IMR-90 (cell line): ENCODE results near the gene SLCO3A1. TPM values are rescaled to one million over a fixed set of nuclear protein-coding genes. Genes with fewer than 3 reads are reported as not detected.

ENCODE experiments used
- ATAC-seq: fragments of 200-7000 bp; cut with Tn5 transposase; 2 replicates; pipeline ENCODE4 v1.9.1; 2020; ENCODE audit warnings: low read depth, mild to moderate bottlenecking, moderate library complexity
- BruUV-seq: library from RNA; stranded (reverse); fragments of 400-500 nt; replicated peaks from 2 replicates; lab custom pipeline; 2021; lab: Mats Ljungman, UMichigan
- CTCF ChIA-PET: fragments of 300-600 bp; formaldehyde crosslinking; extraction: SDS; loops from one replicate; lab custom pipeline; 2021; ENCODE audit warnings: antibody characterized with exemption; lab: Yijun Ruan, JAX
- POLR2A ChIA-PET: fragments of 300-600 bp; sonication (Branson Sonifier 250); formaldehyde crosslinking; loops from one replicate; lab custom pipeline; 2022; ENCODE audit warnings: antibody characterized with exemption; ENCODE audit not compliant: unreplicated experiment; lab: Charles Lee
- DNase-seq: peaks from one replicate; pipeline ENCODE4 v3.0.0; 2013
- H2AFZ ChIP-seq: replicated peaks from 2 replicates; pipeline ENCODE3; 2013; ENCODE audit warnings: low read length, mild to moderate bottlenecking; ENCODE audit not compliant: poor library complexity
- H2AK5ac ChIP-seq: 2 replicates; pipeline ENCODE4 v1.6.1; 2013; ENCODE audit warnings: low read depth, low read length, inconsistent platforms
- H2AK9ac ChIP-seq: replicated peaks from 2 replicates; pipeline ENCODE3; 2013; ENCODE audit warnings: mild to moderate bottlenecking, low read depth, low read length, moderate library complexity; ENCODE audit not compliant: poor library complexity
- H2BK120ac ChIP-seq: 2 replicates; pipeline ENCODE4 v1.6.1; 2013; ENCODE audit warnings: low read depth, low read length, inconsistent platforms
- H2BK15ac ChIP-seq: 3 replicates; pipeline ENCODE4 v1.6.1; 2013; ENCODE audit warnings: low read depth, low read length, inconsistent platforms
- H2BK20ac ChIP-seq: 2 replicates; pipeline ENCODE4 v1.6.1; 2013; ENCODE audit warnings: low read depth, mild to moderate bottlenecking, inconsistent platforms, low read length, moderate library complexity
- H2BK5ac ChIP-seq: 2 replicates; pipeline ENCODE4 v1.6.1; 2013; ENCODE audit warnings: mild to moderate bottlenecking, low read depth, low read length, inconsistent platforms; ENCODE audit not compliant: poor library complexity, severe bottlenecking
- H3K14ac ChIP-seq: replicated peaks from 2 replicates; pipeline ENCODE4 v1.6.1; 2013; ENCODE audit warnings: low read depth, low read length, inconsistent platforms
- H3K18ac ChIP-seq: 2 replicates; pipeline ENCODE4 v1.6.1; 2013; ENCODE audit warnings: low read depth, low read length, control low read depth
- H3K23ac ChIP-seq: 2 replicates; pipeline ENCODE4 v1.6.1; 2013; ENCODE audit warnings: low read depth, low read length, inconsistent platforms
- H3K27ac ChIP-seq: 2 replicates; pipeline ENCODE4 v1.5.1; 2013; ENCODE audit warnings: mild to moderate bottlenecking, control low read depth, low read length; ENCODE audit not compliant: insufficient read depth
- H3K27me3 ChIP-seq: 2 replicates; pipeline ENCODE4 v1.6.1; 2013; ENCODE audit warnings: low read length; ENCODE audit not compliant: control insufficient read depth, insufficient read depth
- H3K36me3 ChIP-seq: 2 replicates; pipeline ENCODE4 v1.6.1; 2013; ENCODE audit warnings: low read length, mixed read lengths; ENCODE audit not compliant: control insufficient read depth, insufficient read depth
- H3K4ac ChIP-seq: 2 replicates; pipeline ENCODE4 v1.6.1; 2013; ENCODE audit warnings: low read depth, low read length, inconsistent platforms
- H3K4me1 ChIP-seq: 2 replicates; pipeline ENCODE4 v1.6.1; 2013; ENCODE audit warnings: low read length, mixed read lengths; ENCODE audit not compliant: control insufficient read depth, insufficient read depth
- H3K4me2 ChIP-seq: 2 replicates; pipeline ENCODE4 v1.6.1; 2013; ENCODE audit warnings: low read depth, mild to moderate bottlenecking, control low read depth, low read length, moderate library complexity
- H3K4me3 ChIP-seq: 2 replicates; pipeline ENCODE4 v1.5.1; 2013; ENCODE audit warnings: low read depth, mild to moderate bottlenecking, control low read depth, low read length, moderate library complexity; ENCODE audit not compliant: insufficient read depth
- H3K56ac ChIP-seq: 2 replicates; pipeline ENCODE4 v1.6.1; 2013; ENCODE audit warnings: low read length, inconsistent platforms; ENCODE audit not compliant: insufficient read depth; ENCODE audit errors: extremely low read depth
- H3K79me1 ChIP-seq, 2 experiments: 2 replicates each; pipeline ENCODE4 v1.6.1; 2013; ENCODE audit warnings: low read length in 2 of 2, inconsistent platforms in 1 of 2, low read depth in 1 of 2
- H3K9ac ChIP-seq: 2 replicates; pipeline ENCODE4 v1.6.1; 2013; ENCODE audit warnings: low read depth, low read length, control low read depth
- H3K9me1 ChIP-seq: 2 replicates; pipeline ENCODE4 v1.6.1; 2013; ENCODE audit warnings: low read length, inconsistent platforms; ENCODE audit not compliant: insufficient read depth
- H3K9me3 ChIP-seq: 2 replicates; pipeline ENCODE4 v1.6.1; 2013; ENCODE audit warnings: low read length; ENCODE audit not compliant: control insufficient read depth, insufficient read depth
- H4K20me1 ChIP-seq: 2 replicates; pipeline ENCODE4 v1.6.1; 2013; ENCODE audit warnings: low read length, inconsistent platforms; ENCODE audit not compliant: insufficient read depth
- H4K5ac ChIP-seq: 2 replicates; pipeline ENCODE4 v1.6.1; 2013; ENCODE audit warnings: mild to moderate bottlenecking, low read depth, low read length, control low read depth
- H4K8ac ChIP-seq, 2 experiments: 2 replicates each; pipeline ENCODE4 v1.6.1; 2013; ENCODE audit warnings: low read depth in 2 of 2, low read length in 2 of 2, control low read depth in 1 of 2, inconsistent platforms in 1 of 2
- H4K91ac ChIP-seq: 2 replicates; pipeline ENCODE4 v1.6.1; 2013; ENCODE audit warnings: low read depth, low read length, inconsistent platforms; ENCODE audit not compliant: insufficient read depth
- BHLHE40 ChIP-seq: fragments of 150-350 bp; IDR thresholded peaks from 2 replicates; pipeline ENCODE4 v1.6.1; 2016; ENCODE audit warnings: mild to moderate bottlenecking, low read depth, low read length
- CEBPB ChIP-seq: IDR thresholded peaks from 2 replicates; pipeline ENCODE4 v1.6.1; 2012; ENCODE audit warnings: low read depth, low read length, improper control_type of control experiment
- CTCF ChIP-seq: conservative IDR thresholded peaks from 2 replicates; pipeline ENCODE4 v1.5.1; 2012; ENCODE audit warnings: mild to moderate bottlenecking, low read depth, low read length, improper control_type of control experiment
- ELK1 ChIP-seq: fragments of 150-350 bp; IDR thresholded peaks from 2 replicates; pipeline ENCODE4 v1.6.1; 2016; ENCODE audit warnings: low read depth, mild to moderate bottlenecking, low read length, moderate library complexity, borderline replicate concordance
- FOS ChIP-seq: fragments of 150-350 bp; IDR thresholded peaks from 2 replicates; pipeline ENCODE4 v1.6.1; 2016; ENCODE audit warnings: low read depth, low read length
- MAFK ChIP-seq: IDR thresholded peaks from 2 replicates; pipeline ENCODE4 v1.6.1; 2012; ENCODE audit warnings: low read depth, low read length, improper control_type of control experiment
- MAZ ChIP-seq: IDR thresholded peaks from 2 replicates; pipeline ENCODE4 v1.6.1; 2012; ENCODE audit warnings: low read depth, mild to moderate bottlenecking, low read length, improper control_type of control experiment, moderate library complexity, borderline replicate concordance
- MXI1 ChIP-seq: IDR thresholded peaks from 2 replicates; pipeline ENCODE4 v1.6.1; 2012; ENCODE audit warnings: low read depth, mild to moderate bottlenecking, low read length, moderate library complexity, borderline replicate concordance
- NFE2L2 ChIP-seq: fragments of 150-350 bp; IDR thresholded peaks from 2 replicates; pipeline ENCODE4 v1.6.1; 2016; ENCODE audit warnings: low read depth, mild to moderate bottlenecking, low read length
- RAD21 ChIP-seq: IDR thresholded peaks from 2 replicates; pipeline ENCODE4 v1.6.1; 2012; ENCODE audit warnings: low read length, improper control_type of control experiment
- SMC3 ChIP-seq: fragments of 150-350 bp; IDR thresholded peaks from 2 replicates; pipeline ENCODE4 v1.6.1; 2016; ENCODE audit warnings: low read depth, mild to moderate bottlenecking, antibody characterized with exemption, low read length, moderate library complexity
- USF2 ChIP-seq: fragments of 150-350 bp; IDR thresholded peaks from 2 replicates; pipeline ENCODE4 v1.6.1; 2017; ENCODE audit warnings: mild to moderate bottlenecking, antibody characterized with exemption, low read length, low read depth
- WGBS, 2 experiments: methylation state at CpG; one replicate each; pipeline versions ENCODE4 v1.1.5 to v1.1.7; 2013; ENCODE audit warnings: missing lambda C conversion rate in 2 of 2; ENCODE audit not compliant: insufficient read length in 1 of 2; ENCODE audit errors: extremely low coverage in 2 of 2; 5-methylcytosine and 5-hydroxymethylcytosine counted together
- dilution Hi-C: fragments of 300-500 bp; cut with HindIII; formaldehyde crosslinking; loops from one replicate; pipeline ENCODE4 v1.14.3; 2018; ENCODE audit warnings: low sequenced_read_pairs; ENCODE audit not compliant: unreplicated experiment
- in situ Hi-C: fragments of 300-500 bp; cut with MboI; formaldehyde crosslinking; loops from 3 replicates; pipeline ENCODE4 v1.14.3; 2019; ENCODE audit warnings: low sequenced_read_pairs, inconsistent platforms, mixed read lengths
- intact Hi-C: fragments of 100-400 bp; cut with micrococcal nuclease; formaldehyde crosslinking; loops from 2 replicates; pipeline ENCODE4 v1.10.0; 2022
- polyA plus RNA-seq, 3 experiments: library from polyadenylated mRNA; depleted of rRNA; stranded (reverse); fragments of >200 nt; gene quantifications; 2 replicates each; pipeline ENCODE4 v1.2.3, GENCODE V29; 2012; ENCODE audit warnings: low replicate concordance in 1 of 3
- total RNA-seq: library from RNA; depleted of rRNA; stranded (reverse); fragments of >200 nt; gene quantifications from 2 replicates; pipeline ENCODE4 v1.2.3, GENCODE V29; 2012

The SLCO3A1 gene
- total and polyA plus RNA-seq, 2 of the 4 experiments (the other 2 are of a cell fraction) = 4.7 to 8.1 TPM

GRCh38 chr15:91852741-91853510, 582 bp upstream of the SLCO3A1 start:
- intact Hi-C loops (loop anchor here (1.0 to 5.0 kb wide), 7 partner anchors 74 to 550 kb away; no protein-coding TSS in a partner anchor), dilution Hi-C loops (no loop called here), in situ Hi-C loops (no loop called here)
- ATAC-seq = peak; percentile 83
- H4K8ac ChIP-seq = peak overlapping the region; percentile 55 to 82; a peak in 3 of 4 replicates
- ChIA-PET POLR2A (no interaction called here), CTCF (interaction anchor here (0.7 to 1.7 kb wide), 6 partner anchors 15 to 550 kb away, joined by 3 to 5 read pairs (median 3); no protein-coding TSS in a partner anchor)
- peak overlapping the region; percentile 33; the same call in 1 of the 2 replicates for H3K4ac ChIP-seq
- peaks cover 5% of the 10 kb centered on the region; the same call in 1 of the 2 replicates for H3K4me1 ChIP-seq
- no peak overlapping the region for H3K23ac ChIP-seq
- no TSS peak for BruUV-seq
- peak; percentile 56 for DNase-seq
- no peak overlapping the region for H2AK9ac ChIP-seq
- H3K9me1 ChIP-seq = peaks cover 8% of the 10 kb centered on the region; the same call in 1 of the 2 replicates
- H3K14ac ChIP-seq = peak overlapping the region; percentile 68; the same call in 1 of the 2 replicates
- no peaks in the 10 kb centered on the region for H3K36me3 ChIP-seq
- H4K5ac ChIP-seq = 0 out of 2 replicates have a peak overlapping the region, but pooled peaks have one; percentile 2
- H2BK20ac ChIP-seq = no peak overlapping the region
- H4K20me1 ChIP-seq = no peaks in the 10 kb centered on the region; the same call in 1 of the 2 replicates
- peaks cover 0 to 17% of the 10 kb centered on the region in 2 experiments; a peak in 2 of 4 replicates for H3K79me1 ChIP-seq
- peak overlapping the region; percentile 90 for H3K4me3 ChIP-seq
- H3K9ac ChIP-seq = peak overlapping the region; percentile 69
- peak overlapping the region; percentile 66 for H3K4me2 ChIP-seq
- H3K9me3 ChIP-seq = no peaks in the 10 kb centered on the region
- no peak overlapping the region; the same call in 1 of the 2 replicates for H3K18ac ChIP-seq
- no peak overlapping the region; the same call in 1 of the 2 replicates for H2BK120ac ChIP-seq
- no peak overlapping the region for H2AK5ac ChIP-seq
- peak overlapping the region; percentile 53 for H3K27ac ChIP-seq
- peak overlapping the region; percentile 8; the same call in 1 of the 2 replicates for H4K91ac ChIP-seq
- H2AFZ ChIP-seq = peak overlapping the region; percentile 91
- peak overlapping the region; percentile 57 for H2BK5ac ChIP-seq
- no peak overlapping the region for H2BK15ac ChIP-seq
- WGBS, 2 experiments = 1% methylated on average over 18 of the region's 70 CpGs; no CpG with 5 or more reads in 1 of the 2 experiments
- H3K56ac ChIP-seq = peak overlapping the region; percentile 46; the same call in 1 of the 2 replicates
- no peaks in the 10 kb centered on the region; the same call in 1 of the 2 replicates for H3K27me3 ChIP-seq
- TF ChIP-seq MAZ = peak; percentile 84
- TF ChIP-seq MXI1 = no peak
- TF ChIP-seq NFE2L2 = no peak
- TF ChIP-seq MAFK = no peak
- peak; percentile 52 for TF ChIP-seq RAD21
- no peak for TF ChIP-seq ELK1
- no peak for TF ChIP-seq USF2
- no peak for TF ChIP-seq CEBPB
- TF ChIP-seq SMC3 = peak; percentile 45; the same call in 1 of the 2 replicates
- no peak for TF ChIP-seq FOS
- TF ChIP-seq BHLHE40 = no peak
- peak; percentile 72 for TF ChIP-seq CTCF
